HG02938 (cell line): ENCODE measurements around the gene HOXA1.
A peak's percentile ranks its signal among the peaks of the same experiment; 100 is the strongest.

Experiments
- ATAC-seq: cut with Tn5 transposase; IDR thresholded peaks from one replicate; pipeline ENCODE4 v1.9.1; 2021; ENCODE audit warnings: mild to moderate bottlenecking, moderate library complexity; ENCODE audit not compliant: unreplicated experiment

The HOXA1 gene

GRCh38 chr7:27095897-27096767, at the start of gene HOXA1:
HOXA1 (minus strand) TSS chr7:27096000; CDS start chr7:27095912, 88 bp downstream.
- peak; percentile 87 for ATAC-seq

GRCh38 chr7:27145165-27145913, 49.5 kb upstream of the HOXA1 start:
- ATAC-seq = no peak

- no peak for ATAC-seq
Measured at GRCh38 chr7:27144781-27145164, 49.0 kb upstream of the HOXA1 start.

GRCh38 chr7:27143950-27144780, 48.4 kb upstream of the HOXA1 start:
- no peak for ATAC-seq

GRCh38 chr7:27143023-27143949, 47.5 kb upstream of the HOXA1 start, which contains the start of gene HOXA5:
HOXA5 (minus strand) TSS chr7:27143681; CDS start chr7:27143607, 74 bp downstream.
- ATAC-seq = no peak

GRCh38 chr7:27142580-27143022, 46.8 kb upstream of the HOXA1 start:
- no peak for ATAC-seq

GRCh38 chr7:27141923-27142579, 46.3 kb upstream of the HOXA1 start:
- ATAC-seq = no peak

- no peak for ATAC-seq
Measured at GRCh38 chr7:27141137-27141922, 45.5 kb upstream of the HOXA1 start.

- ATAC-seq = no peak
Measured at GRCh38 chr7:27140126-27140857, 44.5 kb upstream of the HOXA1 start.

GRCh38 chr7:27139334-27140125, 43.7 kb upstream of the HOXA1 start:
- no peak for ATAC-seq

GRCh38 chr7:27138985-27139333, 43.2 kb upstream of the HOXA1 start:
- ATAC-seq = no peak

- ATAC-seq = no peak
Measured at GRCh38 chr7:27138472-27138871, 42.7 kb upstream of the HOXA1 start.

GRCh38 chr7:27137640-27138315, 42.0 kb upstream of the HOXA1 start:
- no peak for ATAC-seq

- ATAC-seq = no peak
Measured at GRCh38 chr7:27134392-27134791, 38.6 kb upstream of the HOXA1 start.

GRCh38 chr7:27133409-27134231, 37.8 kb upstream of the HOXA1 start:
- no peak for ATAC-seq

- ATAC-seq = no peak
Measured at GRCh38 chr7:27132978-27133377, 37.2 kb upstream of the HOXA1 start.
